ENCODE results near the gene ATP2B2.

GRCh38 chr3:10345911-10346310 is 159.5 kb downstream of the ATP2B2 start:
- TF ChIP-seq CTCF (IDR thresholded peaks at IDR 0.05) (no peak), POLR2A (IDR thresholded peaks at IDR 0.05) (no peak)

Data from tibial nerve (tissue), 3 donors.